Uterus (tissue), 4 donors: ENCODE results near the gene COPZ2. TPM values are rescaled to one million over a fixed set of nuclear protein-coding genes. Genes with fewer than 3 reads are reported as not detected.
A peak's percentile ranks its signal among the peaks of the same experiment; 100 is the strongest.

Experiments used
- DNase-seq, 2 donors: peaks; one replicate each; pipeline ENCODE4 v3.0.0-alpha.2; 2019 to 2020
- H3K27ac ChIP-seq, 2 donors: fragments of 200-600 bp; sonication (generic); 1 replicate in 1 of 2; 2 replicates in 1 of 2; pipeline ENCODE4 v1.5.1; 2016 to 2018
- H3K27me3 ChIP-seq, 2 donors: fragments of 200-600 bp; sonication (generic); one replicate each; pipeline ENCODE4 v1.5.1; 2018 to 2019; ENCODE audit warnings: control low read depth in 1 of 2
- H3K36me3 ChIP-seq, 2 donors: fragments of 200-600 bp; sonication (generic); one replicate each; pipeline ENCODE4 v1.5.1; 2019; ENCODE audit warnings: control low read depth in 1 of 2
- H3K4me1 ChIP-seq, 2 donors: fragments of 200-600 bp; sonication (generic); one replicate each; pipeline ENCODE4 v1.5.1; 2018 to 2019; ENCODE audit warnings: control low read depth in 1 of 2
- H3K4me3 ChIP-seq, 2 donors: fragments of 200-600 bp; sonication (generic); 1 replicate in 1 of 2; 2 replicates in 1 of 2; pipeline ENCODE4 v1.5.1; 2018 to 2019; ENCODE audit warnings: mild to moderate bottlenecking in 1 of 2
- H3K9me3 ChIP-seq, 2 donors: fragments of 200-600 bp; sonication (generic); one replicate each; pipeline ENCODE4 v1.5.1; 2019; ENCODE audit warnings: control low read depth in 1 of 2
- POLR2A ChIP-seq, 2 donors: fragments of 450-650 bp; IDR thresholded peaks; one replicate each; pipeline ENCODE4 v1.6.1; 2016; ENCODE audit warnings: antibody characterized with exemption in 2 of 2, mild to moderate bottlenecking in 1 of 2, moderate library complexity in 1 of 2
- intact Hi-C: fragments of 100-400 bp; cut with DNase I; formaldehyde crosslinking; loops from one replicate; pipeline ENCODE4 v1.15.1; 2023; ENCODE audit warnings: low total_unique reads
- total RNA-seq, 4 donors: library from RNA; depleted of rRNA in 3 of 4; stranded (reverse); fragments of >200 nt in 3 of 4; gene quantifications; one replicate each; pipeline versions ENCODE4 v1.1.0 to v1.2.4, GENCODE V29; 2014 to 2023
- TF ChIP-seq, protein P1 (sequence below), 4 experiments: fragments of 200-600 bp in 2 of 4; fragments of 450-650 bp in 2 of 4; sonication (generic) in 2 of 4; IDR thresholded peaks; one replicate each; pipeline ENCODE4 v1.5.1; 2016 to 2019; ENCODE audit warnings: antibody characterized with exemption in 4 of 4, mild to moderate bottlenecking in 2 of 4, moderate library complexity in 1 of 4
- donor health status: DM: yes; HTN: yes; CAD: no.

The COPZ2 gene
- total RNA-seq, 4 donors from 2014 or later: 12.9 to 82.7 (median 35.3) TPM

DNA sequence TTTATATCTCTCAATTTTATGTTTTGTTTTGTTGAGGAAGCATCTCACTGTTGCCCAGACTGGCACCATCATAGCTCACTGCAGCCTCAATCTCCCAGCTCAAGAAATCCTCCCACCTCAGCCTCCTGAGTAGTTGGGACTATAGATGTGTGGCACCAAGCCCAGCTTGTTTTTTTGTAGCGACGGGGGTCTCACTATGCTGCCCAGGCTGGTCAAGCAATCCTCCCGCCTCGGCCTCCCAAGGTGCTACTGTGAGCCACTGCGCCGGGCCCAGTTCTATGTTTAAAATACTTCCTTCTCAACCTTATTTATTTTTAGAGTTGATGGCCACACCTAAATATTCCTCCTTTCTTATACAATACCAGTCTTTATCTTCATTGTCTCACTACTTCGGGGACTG lies 8.7 kb upstream of the COPZ2 start:
- DNase-seq: no peak
- Histone ChIP-seq H3K4me1 (peaks cover 8 to 16% of the 10 kb centered on the region in 2 donors), H3K27ac (no peak overlapping the region), H3K27me3 (no peaks in the 10 kb centered on the region), H3K4me3 (no peak overlapping the region), H3K36me3 (no peaks in the 10 kb centered on the region), H3K9me3 (no peaks in the 10 kb centered on the region)
- TF ChIP-seq, protein P1, sequence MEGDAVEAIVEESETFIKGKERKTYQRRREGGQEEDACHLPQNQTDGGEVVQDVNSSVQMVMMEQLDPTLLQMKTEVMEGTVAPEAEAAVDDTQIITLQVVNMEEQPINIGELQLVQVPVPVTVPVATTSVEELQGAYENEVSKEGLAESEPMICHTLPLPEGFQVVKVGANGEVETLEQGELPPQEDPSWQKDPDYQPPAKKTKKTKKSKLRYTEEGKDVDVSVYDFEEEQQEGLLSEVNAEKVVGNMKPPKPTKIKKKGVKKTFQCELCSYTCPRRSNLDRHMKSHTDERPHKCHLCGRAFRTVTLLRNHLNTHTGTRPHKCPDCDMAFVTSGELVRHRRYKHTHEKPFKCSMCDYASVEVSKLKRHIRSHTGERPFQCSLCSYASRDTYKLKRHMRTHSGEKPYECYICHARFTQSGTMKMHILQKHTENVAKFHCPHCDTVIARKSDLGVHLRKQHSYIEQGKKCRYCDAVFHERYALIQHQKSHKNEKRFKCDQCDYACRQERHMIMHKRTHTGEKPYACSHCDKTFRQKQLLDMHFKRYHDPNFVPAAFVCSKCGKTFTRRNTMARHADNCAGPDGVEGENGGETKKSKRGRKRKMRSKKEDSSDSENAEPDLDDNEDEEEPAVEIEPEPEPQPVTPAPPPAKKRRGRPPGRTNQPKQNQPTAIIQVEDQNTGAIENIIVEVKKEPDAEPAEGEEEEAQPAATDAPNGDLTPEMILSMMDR (IDR thresholded peaks at IDR 0.05): no peak
- TF ChIP-seq POLR2A (IDR thresholded peaks at IDR 0.05): no peak
- intact Hi-C loops: no loop called here

DNA sequence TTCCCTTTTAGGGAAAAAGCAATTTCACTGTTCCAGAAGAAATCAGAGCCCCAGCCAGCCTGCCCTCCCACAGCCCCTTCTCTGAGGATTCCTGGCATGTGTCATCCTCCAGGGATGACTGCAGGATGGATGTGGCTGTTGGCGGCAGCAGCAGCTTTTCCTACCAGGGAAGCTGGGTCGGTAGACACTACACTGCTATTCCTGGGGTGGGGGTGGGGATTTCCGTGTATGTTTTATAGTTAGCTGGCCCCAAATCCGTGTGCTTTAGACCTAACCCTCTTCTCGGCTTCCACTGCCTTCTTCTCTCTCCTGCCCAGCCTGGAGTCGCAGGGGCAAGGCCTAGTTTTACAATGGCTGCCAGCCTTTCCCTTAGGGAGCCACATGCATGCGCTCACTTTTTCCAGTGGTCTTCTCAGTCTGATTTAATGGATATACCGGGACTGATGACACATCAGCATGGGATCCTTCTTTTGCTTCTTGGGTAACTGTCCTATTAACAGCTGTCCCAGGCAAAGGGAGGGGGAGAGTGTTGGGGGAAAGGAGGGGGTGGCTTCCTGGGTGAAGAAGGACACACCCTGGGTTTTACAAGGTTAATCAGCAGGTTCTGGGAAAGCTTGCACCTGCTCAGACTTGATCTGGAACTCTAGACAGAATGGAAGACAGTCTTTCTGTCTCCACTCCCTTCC lies 7.9 kb upstream of the COPZ2 start:
- intact Hi-C loops: no loop called here
- peak overlapping the region; percentile 14 to 21 for H3K27ac ChIP-seq

DNA sequence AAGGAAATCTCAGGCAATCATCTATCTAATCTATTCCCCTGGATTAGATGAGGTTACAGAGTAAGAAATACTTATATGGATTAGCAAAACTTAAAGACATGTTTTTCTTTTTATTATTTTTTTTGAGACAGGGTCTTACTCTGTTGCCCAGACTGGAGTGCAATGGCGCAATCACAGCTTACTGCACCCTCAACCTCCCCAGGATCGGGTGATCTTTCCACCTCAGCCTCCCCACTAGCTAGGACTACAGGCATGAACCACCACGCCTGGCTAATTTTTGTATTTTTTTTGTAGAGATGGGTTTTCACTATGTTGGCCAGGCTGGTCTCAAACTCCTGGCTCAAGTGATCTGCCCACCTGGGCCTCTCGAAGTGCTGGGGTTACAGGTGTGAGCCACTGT lies 7.3 kb upstream of the COPZ2 start:
- Histone ChIP-seq H3K36me3 (no peaks in the 10 kb centered on the region), H3K9me3 (no peaks in the 10 kb centered on the region), H3K27me3 (no peaks in the 10 kb centered on the region), H3K27ac (peak overlapping the region; percentile 14 to 21), H3K4me3 (no peak overlapping the region), H3K4me1 (peaks cover 5 to 11% of the 10 kb centered on the region in 2 donors)
- intact Hi-C loops: no loop called here
- no peak for DNase-seq
- TF ChIP-seq POLR2A (IDR thresholded peaks at IDR 0.05): no peak
- TF ChIP-seq, protein P1 (IDR thresholded peaks at IDR 0.05): no peak

More for the DNA sequence above, 7.9 kb upstream of the COPZ2 start:
- no peak for DNase-seq
- Histone ChIP-seq H3K4me1 (peaks cover 5 to 11% of the 10 kb centered on the region in 2 donors), H3K27me3 (no peaks in the 10 kb centered on the region), H3K4me3 (no peak overlapping the region), H3K9me3 (no peaks in the 10 kb centered on the region), H3K36me3 (no peaks in the 10 kb centered on the region)
- TF ChIP-seq POLR2A (IDR thresholded peaks at IDR 0.05): no peak
- TF ChIP-seq, protein P1 (IDR thresholded peaks at IDR 0.05): no peak

DNA sequence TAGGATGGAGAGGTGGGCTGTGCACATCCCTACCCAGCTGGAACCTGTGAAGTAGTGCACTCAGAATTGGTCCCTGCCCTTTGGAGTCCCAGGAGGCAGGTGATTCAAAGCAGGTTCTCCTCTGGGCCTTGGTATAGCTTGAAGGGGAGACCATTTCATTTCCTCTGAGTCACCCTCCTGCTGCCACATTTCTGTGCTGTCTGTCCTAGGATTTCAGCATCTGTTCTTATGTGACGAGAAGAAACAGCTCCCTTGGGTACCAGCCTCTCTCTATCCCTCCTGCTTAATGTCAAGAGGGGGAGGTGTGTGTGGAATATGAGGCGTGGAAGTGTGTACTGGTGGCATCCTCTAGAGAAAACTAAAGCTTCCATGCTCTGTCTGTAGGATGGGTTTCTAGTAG lies 5.6 kb upstream of the COPZ2 start:
- DNase-seq: no peak
- no peak overlapping the region for H3K4me3 ChIP-seq
- no peaks in the 10 kb centered on the region for H3K27me3 ChIP-seq
- no peak for TF ChIP-seq POLR2A (IDR thresholded peaks at IDR 0.05)
- TF ChIP-seq, protein P1 (IDR thresholded peaks at IDR 0.05): no peak
- intact Hi-C loops: no loop called here
- no peak overlapping the region for H3K27ac ChIP-seq
- peaks cover 5 to 11% of the 10 kb centered on the region in 2 donors for H3K4me1 ChIP-seq
- H3K9me3 ChIP-seq: no peaks in the 10 kb centered on the region
- no peaks in the 10 kb centered on the region for H3K36me3 ChIP-seq

DNA sequence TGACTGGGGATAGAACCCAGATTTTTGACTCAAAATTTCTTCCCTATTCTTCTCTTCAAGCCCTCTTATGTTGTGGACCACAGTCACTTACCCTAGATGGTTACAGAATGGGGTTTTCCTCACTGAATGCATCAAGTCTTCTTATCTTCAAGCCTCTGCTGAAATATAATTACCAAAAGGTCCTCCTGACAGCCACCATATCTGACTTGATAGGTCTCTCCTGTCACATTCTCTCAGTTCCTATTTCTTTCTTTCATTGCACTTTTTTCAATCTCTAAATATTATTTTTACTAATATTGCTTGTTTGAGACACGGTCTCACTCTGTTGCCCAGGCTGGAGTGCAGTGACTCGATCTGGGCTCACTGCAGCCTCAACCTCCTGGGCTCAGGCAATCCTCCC lies 1.1 kb upstream of the COPZ2 start:
- intact Hi-C loops: no loop called here
- no peak overlapping the region for H3K27ac ChIP-seq
- DNase-seq: no peak

More for the DNA sequence above, 1.1 kb upstream of the COPZ2 start:
- H3K4me1 ChIP-seq: no peaks in the 10 kb centered on the region
- H3K36me3 ChIP-seq: no peaks in the 10 kb centered on the region
- no peaks in the 10 kb centered on the region for H3K27me3 ChIP-seq
- H3K4me3 ChIP-seq: no peak overlapping the region
- no peaks in the 10 kb centered on the region for H3K9me3 ChIP-seq
- TF ChIP-seq POLR2A (IDR thresholded peaks at IDR 0.05): no peak
- TF ChIP-seq, protein P1 (IDR thresholded peaks at IDR 0.05): no peak
